NCI-H2196 treated with DMSO at 0.1 percent for 48 hours (cell line): ENCODE data around the gene CCN5.
"Not testable (repeated sequence)": the region's sequence is repeated elsewhere in the genome, so short reads cannot be mapped to it uniquely, and the experiment has no call there.

Experiments used
- DNase-seq: peaks from one replicate; lab custom pipeline; 2025; ENCODE audit not compliant: unreplicated experiment; lab: John Stamatoyannopoulos, UW

CCN5 gene

DNA sequence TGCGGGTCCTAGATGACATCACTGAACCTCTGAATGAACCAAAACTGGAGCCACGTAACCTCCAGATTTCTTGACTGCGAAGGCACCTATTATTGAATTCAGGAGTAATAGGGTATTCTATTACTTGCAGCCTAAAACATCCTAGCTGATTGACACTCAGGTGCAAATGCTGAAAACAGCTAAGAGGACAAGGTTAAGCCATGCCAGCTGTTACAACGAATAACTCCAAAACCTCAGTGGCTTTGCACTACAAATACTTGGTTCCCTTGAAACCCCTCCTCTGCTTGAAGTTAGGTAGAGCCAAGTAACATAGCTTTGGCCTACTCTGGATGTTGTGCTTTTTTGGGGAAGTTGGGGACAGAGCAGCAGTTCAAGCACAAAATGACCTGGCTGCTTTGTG, 21.0 kb upstream of the CCN5 start:
- DNase-seq, result no peak

DNA sequence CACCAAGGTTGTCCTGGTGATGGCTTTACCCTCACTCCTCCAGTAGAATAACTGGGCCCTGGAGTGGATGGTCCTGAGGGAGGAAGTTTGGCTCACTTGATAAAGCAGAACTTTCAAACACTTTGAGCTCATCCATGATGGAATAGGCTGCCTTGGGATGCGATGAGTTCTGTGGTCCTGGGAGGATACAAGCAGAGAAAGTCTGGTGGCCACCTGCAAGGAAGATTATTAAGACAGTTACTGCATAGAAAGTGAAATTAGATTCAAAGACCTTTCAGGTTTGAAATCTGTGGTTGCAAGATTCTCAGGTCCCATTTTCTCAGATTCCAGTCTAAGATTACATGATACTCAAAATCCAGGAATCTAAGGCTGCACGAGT, 19.9 kb upstream of the CCN5 start:
- DNase-seq, result no peak

DNA sequence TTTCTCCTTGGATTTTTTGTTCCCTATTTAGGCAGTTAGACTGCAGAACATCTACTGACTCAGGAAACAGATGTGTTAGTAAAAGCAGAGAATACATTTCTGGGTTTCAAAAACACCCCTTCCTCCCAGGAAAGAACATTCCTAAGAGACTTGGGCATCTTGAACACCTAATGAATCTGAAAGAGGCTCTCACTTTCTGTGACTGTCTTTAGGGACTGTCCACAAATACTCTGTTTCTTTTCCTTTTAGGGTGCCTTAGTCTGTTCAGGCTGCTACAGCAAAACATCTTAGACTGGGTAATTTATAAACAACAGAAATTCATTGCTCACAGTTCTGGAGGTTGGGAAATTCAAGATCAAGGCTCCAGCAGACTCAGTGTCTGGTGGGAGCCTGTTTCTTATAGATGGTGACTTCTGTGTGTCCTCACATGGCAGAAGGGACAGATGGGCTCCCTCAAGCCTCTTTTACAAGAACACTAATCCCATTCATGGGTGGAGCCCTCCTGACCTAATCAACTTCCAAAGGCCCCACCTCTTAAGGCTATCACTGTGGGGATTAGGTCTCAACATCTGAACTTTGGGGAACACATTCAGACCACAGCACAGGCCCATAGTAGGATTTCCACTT, 19.4 kb upstream of the CCN5 start:
- no peak for DNase-seq

DNA sequence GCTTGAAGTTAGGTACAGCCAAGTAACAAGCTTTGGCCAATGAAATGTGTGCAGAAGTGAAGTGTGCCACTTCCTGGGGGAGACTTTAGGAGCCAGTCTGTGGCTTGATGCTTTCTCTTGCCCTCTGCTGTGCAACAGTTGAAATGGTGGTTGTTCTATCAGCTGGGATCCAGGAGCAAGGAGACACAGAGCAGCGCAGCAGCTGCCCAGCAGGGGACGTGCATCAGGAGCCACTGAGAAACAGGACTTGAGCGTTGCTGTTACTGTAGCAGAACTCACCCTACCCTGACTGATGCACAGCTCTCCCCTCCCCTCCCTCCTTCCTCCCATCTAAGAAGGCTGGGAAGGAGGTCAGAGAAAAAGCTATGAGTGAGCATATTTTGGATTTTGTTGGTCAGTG, 18.9 kb upstream of the CCN5 start:
- DNase-seq, result no peak

DNA sequence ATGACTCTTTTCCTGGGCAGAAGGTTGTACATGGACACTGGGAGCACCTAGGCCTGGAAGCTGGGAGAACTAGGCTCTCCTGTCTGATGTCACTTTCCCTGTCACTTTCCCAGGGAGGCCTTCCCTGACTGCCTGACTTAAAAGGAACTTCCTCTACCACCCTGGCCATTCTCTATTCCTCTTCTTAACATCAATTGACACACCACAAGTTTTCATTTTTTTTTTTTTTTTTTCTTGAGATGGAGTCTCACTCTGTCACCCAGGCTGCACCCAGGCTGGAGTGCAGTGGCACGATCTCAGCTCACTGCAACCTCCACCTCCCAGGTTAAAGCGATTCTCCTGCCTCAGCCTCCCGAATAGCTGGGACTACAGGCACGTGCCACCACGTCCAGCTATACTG, 18.1 kb upstream of the CCN5 start:
- not testable (repeated sequence) for DNase-seq

DNA sequence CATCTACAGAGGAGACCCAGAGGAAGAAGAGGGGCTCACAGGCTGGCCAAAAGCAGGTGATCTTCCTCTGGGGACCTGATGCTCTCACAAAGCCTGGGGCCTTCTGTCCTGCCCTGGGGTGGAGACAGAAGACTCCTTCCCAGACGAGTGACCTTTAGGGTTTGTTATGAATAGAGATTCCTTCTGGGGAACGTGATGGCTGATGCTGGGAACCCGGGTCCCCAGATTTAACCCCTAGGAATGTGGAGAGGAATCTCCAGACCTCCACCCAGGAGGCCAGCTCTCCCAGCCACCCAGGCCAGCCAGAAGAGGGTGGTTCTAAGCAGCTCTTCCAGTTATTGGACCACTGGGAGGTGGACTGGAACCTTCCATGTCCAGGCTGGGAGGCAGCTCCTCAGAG, 16.8 kb upstream of the CCN5 start:
- no peak for DNase-seq

DNA sequence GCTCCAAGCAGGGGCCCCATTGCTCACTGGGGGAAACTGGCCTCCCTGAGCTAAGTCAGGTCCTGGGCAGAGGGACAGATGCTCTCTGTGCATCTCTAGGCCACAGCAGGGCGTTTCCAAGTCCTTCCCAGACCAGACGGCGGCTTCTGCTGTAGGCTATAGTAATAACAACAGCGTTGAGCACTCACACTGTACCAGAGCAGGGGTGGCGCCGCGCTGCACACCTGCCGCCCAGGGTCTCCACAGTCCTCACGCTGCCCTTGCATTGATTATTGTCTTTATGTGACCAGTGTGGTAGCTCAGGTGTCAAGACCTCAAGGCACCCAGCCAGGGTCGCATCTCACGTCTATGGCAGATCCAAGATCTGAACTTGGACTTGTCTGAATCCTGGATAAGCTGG, 14.9 kb upstream of the CCN5 start:
- DNase-seq, result no peak

DNA sequence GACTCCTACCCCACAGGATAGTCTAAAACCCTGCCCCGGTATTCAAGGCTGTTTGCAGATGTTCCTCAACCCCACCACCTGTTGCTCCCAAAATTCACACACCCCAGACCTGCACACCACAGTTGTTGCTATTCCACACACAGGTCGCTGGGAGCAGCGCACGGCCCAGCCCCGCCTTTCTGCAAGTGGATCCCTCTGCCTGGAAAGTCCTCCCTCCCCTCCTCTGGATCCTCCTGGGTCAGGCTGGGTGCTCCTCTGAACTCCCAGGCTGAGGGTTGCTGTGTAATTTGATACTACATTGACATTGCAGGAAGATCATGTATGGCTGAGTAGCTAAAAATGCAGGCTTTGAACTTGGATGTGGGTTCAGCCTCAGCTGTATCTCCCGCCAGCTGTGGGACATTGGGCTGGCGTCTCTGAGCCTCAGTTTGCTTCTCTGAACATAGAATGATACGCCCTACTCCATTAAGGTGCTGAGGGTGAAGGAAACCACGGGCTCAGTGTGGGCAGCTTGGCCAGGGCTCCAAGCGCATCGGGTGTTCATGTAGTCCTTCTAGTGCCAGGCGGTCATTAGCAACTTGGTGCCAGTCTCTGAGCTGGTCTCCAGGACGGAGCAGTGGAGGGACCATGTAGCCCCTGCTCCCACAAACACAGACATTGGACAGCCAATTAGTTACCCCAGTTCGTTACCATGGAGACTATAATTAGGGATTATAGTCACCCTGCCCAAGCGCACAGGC, 13.9 kb upstream of the CCN5 start:
- no peak for DNase-seq

DNA sequence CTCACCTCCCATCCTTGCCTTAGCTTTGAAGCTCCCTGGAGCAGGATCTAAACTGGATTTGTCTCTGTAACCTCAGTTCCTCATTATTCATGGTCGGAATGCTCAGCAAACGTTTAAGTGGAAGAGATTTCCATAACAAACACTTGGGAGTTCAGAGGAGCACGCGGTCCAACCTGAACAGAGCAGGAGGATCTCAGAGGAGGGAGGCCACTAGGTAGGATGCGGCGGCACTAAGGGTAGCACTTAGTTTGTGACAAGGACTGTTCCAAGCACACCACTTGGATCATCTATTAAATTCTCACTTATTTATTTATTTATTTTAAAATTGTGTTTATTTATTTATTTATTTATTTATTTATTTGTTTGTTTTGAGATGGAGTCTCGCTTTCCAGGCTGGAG, 13.3 kb upstream of the CCN5 start:
- DNase-seq, result no peak

DNA sequence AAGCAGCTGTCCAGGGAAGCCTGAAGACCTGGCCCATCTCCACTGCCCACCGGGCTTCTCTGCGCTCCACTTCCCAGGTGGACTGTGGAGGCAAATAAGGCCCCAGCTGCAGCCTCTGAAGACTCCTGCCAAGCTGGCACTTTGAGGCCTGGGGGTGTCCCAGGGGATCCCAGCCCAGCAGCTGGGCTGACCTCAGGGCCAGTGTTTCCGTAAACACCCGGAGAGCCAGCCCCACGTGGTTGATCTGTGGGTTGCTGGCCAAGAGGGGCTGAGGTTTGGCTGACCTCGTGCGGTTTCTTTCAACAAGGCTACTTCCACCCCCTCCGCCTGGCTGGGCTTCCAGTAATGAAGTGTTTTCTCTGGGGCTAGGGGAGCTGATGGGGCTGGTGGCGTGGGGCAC, 12.4 kb upstream of the CCN5 start:
- peak; percentile 70 for DNase-seq

DNA sequence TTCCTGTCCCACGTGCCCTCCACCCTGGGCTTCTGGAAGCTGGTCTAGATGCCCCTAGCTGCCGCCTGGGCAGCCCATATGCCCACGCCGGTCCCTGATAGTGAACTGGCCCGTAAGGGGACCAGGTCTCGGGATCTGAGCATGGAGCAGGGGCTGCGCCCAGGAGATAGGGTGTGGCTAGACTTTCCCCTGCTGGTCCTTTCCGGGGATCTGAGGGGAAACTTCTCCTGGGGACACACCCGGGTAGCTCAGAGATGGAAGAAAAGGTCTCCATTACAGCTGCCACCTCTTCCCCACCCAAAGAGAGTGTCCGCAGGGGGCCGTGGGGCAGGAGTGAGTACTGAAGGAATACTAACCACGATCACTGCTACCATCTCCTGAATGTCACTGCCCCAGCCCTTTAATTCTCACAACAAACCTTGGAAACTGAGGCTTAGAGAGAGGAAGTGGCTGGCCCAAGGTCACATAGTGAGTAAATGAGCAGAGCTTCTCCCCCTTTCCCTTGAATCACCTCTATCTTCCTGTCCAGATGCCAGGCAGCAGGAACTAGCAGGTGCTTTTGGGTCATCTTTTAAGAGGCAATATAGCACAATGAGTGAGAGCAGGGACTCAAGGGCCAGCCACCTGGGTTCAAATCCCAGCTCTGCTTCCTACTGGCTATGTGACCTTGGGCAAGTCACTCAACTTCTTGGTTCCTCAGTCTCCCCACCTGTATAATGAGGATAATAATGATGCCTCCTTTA, 11.8 kb upstream of the CCN5 start:
- no peak for DNase-seq

DNA sequence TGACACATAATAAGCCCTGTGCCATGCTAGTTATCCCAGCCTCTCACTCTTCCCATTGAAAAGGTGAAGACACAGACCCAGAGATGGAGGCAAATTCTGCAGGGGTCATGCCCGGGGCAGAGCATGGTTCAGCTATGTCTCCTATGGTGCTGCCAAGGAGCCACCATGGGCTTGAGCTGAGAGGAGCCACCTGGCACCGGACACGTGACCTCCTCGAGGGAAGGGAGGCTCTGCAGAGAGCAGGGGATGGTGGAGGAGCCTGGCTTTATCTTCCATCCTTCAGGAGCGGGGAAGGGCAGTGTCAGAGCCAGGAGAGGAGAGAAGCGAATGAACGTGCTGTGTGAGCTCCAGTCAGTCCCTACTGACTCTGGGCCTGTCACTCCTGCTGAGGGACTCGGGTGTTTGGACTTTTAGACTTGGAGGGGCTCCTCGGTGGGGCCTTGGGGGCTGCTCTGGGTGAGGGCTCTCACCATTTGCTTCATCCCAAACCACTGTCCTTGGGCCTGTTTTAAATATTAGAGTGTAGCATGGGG, 11.1 kb upstream of the CCN5 start:
- no peak for DNase-seq

DNA sequence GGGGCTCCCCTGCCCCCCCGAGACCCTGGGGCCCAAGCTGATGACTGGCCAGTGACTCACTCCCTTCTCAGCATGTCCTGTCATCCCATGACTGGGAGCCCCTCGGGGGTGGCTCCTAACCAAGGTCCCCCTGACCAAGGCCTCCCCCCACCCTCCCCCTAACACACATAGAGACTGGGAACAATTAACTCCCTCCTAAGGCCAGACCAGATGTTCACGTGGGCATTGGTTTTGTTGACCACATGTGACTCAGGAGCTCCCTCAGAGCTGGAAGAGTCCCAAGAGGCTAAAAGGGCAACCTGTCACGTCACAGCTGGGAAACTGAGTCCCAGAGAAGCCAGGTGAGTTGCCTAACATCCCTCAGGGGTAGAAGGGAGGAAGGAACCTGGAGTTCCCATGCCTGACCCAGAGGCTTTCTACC, 10.6 kb upstream of the CCN5 start:
- no peak for DNase-seq

DNA sequence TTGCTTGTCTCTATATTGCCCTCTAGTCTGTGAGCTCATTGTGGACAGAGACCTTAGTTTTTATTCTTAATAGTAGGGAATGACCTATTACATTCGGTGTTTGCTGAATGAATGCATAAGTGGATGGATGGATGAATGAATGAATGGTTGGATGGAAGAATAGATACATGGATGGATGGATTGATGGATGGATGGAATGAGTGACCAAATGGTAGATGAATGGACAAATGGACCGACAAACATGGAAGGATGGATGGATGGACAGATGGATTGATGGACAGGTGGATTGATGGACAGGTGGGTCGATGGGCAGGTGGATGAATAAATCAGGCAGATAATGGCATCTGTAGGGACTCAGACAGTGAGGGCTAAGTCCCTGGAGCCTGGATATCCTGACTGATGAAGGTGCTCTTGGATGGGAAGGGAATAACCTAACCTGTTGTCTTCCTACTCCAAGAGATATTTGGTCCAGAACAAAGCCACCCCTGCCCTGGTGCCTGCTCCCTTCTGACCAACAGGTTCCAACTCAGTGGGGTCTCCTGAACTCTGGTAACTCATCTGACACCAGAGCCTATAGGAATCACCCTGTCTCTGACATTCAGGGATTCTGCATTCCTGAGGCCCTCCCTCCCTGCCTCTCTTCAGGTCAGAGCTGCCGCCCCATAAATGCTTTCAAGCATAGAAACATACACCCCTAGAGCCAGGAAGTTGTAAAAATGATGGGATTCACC, 9.6 kb upstream of the CCN5 start:
- no peak for DNase-seq

DNA sequence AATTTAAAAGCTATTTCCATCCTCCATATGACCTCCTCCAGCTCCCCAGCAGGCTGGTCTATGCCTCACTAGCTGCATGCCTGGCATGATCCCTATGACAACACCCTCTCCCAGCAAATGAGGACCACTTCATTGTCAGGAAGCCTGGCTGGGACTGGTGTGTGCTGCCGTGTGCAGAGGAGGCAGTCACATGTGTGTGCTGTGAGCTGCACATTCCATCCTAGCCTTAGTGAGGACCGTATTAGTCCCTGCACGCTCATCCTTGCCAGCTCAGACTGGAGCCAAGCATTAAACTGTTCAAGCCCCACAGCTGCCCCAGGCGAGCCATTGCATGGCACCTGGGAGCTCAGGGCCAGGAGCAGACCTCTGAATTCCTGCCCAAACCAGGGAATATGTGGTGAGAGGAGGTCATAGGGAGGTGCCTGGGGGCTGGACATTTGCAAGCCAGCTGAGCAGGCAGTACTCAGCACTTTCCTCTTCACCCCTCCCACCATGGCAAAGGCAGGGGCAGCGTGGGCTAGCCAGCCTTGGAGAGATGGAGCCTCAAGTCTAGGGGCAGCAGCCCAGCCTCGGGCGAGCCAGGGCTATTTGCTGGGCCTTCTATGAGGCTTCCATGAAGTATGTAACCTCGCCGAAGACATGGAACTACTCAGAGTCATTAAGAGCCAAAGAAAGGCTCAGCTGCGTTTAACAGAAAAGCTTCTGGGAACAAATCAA, 8.7 kb upstream of the CCN5 start:
- no peak for DNase-seq

DNA sequence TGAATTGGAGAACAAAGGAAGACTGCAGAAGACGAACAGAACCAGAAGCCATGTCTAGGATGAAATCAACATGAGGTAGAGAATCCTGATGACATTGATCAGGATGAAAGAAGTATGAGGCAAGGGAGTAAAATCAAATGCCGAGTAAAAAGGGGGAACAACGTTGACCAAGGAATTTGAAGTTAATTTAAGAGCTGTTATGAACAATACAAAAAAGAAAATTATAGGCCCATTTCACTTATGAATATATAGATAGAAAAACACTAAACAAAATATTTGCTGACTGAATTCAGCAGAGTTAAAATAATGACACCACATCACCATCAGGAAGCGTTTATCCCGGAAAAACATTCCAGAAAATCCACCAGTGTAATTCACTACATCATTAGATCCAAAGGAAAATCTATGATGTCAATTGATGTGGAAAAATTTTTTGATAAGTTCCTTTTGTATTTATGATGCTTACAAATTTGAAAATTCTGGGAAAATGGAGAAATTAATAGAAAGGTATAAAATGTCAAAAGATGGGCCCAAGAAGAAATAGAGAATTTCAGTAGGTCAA, 8.1 kb upstream of the CCN5 start:
- no peak for DNase-seq

DNA sequence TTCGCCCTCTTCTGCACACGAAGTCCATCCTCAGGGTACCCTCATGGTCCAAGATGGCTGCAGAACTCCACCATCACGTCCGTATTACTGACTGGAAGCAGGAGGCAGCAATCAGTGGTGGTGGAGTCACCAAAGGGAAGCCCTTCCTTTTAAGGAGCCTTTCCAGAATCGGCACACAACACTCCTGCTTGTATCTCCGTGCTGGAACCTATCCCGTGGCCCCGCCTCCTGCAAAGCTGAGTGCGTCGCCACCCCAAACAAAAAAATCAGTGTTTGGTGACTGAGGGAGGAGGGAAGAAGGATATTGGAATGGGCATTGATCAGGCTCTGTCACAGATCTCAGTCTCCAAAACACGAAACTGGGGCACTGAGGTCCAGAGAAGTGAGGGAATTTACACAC, 5.8 kb upstream of the CCN5 start:
- no peak for DNase-seq

DNA sequence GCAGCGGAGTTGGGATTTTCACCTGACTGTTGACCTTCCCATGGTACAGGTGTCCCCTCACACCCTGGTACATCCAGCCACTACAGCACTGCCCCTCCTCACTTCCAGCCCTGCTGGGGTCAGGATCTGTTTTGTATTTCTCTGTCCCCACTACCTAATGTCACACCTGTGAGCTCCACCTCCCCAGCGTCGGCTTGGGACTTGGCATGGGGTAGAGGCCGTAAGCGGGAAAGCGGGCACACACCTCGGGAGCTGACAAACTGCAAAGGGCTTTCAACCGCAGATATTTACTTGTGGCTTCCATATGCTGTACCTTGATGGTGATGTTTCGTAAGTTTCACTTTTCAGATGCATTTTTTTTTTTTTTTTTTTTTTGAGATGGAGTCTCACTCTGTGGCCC, 5.4 kb upstream of the CCN5 start:
- no peak for DNase-seq

DNA sequence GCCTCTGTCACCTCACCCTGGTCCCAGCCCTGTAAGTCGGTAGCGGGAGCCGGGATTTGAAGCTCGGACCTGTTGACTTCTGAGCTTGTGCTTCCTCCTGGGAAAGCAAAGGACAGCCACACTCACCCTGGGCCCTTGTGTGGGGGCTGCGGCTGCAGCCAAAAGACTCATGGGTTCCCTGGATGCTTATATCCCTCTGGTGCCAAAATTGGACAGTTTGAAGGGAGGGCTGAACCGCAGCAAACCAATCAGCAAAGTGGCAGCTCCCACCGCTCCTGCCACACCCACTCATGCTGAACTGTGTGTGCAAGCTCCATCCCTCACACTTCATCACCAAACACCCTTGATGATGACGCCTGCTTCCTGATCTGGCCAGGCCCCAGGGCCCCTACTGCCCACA, 3.9 kb upstream of the CCN5 start:
- no peak for DNase-seq

DNA sequence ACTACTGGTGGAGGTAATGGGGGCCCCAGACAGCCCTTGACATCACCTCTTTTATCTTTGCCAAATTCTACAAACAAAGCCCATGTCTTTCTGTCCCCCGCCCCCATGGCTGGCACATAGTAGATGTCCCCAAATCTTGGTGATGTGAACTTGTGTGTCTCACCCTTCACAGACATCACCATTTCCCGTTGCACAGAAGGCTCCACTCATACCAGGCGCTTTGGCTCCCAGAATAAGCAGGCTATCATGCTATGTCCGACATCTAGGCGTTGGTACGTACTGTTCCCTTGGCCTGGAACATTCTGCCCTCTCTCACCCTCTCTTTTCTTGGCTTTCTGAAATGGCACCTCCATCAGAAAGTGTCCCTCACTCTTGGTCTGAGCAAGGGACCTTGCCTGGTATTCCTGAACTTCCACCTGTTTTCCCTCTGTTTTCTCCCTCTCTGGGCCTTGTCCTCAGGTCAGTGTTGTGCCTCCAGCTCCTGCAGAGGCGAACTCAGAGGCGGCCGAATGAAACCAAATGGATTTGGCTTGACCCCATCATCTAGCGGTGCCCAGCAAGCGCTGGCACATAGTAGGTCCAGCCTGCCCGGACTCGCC, 968 bp upstream of the CCN5 start:
- DNase-seq, result no peak
